ENCODE measurements around the gene RNF157.
A peak's percentile ranks its signal among the peaks of the same experiment; 100 is the strongest.
"Not testable (repeated sequence)": the region's sequence is repeated elsewhere in the genome, so short reads cannot be mapped to it uniquely, and the experiment has no call there.

RNF157 gene

DNA sequence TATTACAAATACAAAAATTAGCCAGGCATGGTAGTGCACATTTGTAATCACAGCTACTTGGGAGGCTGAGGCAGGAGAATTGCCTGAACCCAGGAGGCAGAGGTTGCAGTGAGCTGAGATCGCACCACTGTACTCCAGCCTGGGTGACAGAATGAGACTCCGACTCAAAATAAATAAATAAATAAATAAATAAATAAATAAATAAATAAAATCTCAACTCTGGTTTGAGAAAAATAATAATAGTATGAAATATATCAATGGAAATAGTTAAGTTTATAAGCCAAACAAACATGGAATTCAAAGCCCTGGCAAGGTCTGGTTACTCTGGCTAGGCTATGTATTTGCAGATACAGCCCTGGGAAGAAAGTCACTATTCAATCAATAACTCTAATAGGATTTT, 53.5 kb downstream of the RNF157 start:
- DNase-seq, result not testable (repeated sequence)

- DNase-seq, result no peak
Measured at GRCh38 chr17:76184290-76184689, 56.0 kb downstream of the RNF157 start.

DNA sequence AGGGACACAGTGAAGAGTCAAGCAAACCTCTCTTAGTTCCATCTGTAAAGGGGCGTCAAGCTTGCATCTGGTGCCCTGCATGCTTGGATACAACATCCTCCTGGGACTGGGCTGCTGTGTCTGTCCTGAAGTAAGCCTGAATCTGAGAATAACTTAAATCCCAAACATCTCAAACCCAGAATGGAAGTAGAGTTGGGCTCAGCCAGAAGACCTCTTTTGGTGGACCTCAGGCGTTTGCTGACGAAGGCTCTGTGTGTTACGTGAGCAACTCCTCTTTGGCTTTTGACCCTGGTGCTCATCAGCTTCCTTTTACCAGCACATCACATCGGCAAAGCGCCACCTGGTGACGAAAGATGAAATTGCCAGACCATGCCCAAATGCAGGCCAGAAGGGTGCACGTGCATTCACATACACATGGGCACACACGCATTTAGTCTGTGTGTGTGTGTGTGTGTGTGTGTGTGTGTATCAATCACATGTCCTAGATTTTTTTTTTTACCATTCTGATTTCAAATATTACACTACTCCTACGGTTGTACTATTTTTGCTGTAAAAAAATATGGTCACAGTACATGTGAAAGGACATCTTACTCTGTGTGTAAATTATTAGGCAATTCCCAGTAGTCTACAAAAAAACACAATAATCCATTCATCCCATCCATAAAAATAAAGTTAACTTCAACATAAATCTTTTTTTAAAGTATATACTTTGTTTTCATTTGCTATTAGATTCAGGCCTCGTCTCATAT, 58.1 kb downstream of the RNF157 start:
- peak; percentile 99 for DNase-seq

- DNase-seq, result no peak
Measured at GRCh38 chr17:76179496-76180467, 60.5 kb downstream of the RNF157 start.

DNA sequence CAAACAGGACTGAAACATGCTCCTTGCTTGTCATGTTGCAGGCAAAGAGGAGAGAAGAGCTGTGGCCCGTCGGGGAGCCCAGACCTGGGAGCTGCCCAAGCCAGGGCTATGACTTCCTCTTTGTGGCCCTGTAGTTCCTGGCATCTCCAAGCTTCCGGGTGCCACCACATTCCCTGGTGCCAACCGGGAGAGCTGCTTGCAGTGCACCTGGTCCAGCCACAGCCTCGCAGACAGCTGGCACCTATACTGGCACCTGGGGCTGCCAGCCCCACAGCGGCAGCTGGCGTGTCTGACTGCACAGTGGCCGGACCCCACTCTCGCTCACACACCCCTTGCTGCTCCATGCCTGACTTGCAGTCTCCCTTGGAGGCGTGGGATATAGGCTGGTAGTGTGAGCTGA, 62.2 kb downstream of the RNF157 start:
- no peak for DNase-seq

DNA sequence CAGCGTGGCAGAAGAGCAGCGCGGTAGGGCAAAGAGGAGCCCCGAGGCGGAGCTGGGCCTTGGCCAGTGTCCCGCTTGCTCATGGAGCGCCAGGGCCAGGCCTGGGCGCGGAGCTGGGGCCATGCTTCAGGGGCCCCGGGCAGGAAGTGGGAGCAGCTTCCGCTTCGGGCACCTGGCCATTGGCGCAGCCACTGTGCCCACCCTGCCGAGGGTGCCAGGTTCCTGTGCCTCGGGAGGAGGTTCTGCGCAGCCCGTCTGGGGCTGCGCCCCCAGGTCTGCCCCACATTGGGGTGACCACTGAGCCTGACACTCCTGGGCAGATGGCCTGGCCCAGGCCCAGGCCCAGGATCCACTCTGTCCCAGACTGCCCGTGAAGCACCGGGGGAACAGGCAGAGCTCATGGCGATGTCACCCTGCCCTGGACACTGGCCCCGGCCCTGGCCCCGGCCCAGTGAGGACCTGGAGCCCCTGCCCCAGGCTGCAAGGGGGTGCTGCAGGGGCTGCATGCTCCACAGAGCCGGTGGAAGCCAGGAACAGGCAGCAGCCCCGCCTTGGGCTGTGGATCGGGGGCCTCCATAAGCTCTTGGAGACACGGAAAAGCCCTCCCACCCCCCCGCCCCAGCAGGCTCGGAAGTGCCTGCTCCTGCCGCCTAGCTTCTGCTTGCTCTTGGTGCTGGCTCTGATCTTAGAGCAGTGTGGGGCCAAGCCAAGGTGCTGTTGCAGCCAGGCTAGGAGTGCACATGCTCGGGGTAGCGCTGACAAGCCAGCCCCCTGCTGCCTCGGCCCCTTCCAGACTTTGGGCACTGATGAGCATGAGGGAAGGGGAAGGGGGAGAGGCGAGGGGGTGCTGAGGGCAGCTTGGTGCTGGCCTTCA, 63.4 kb downstream of the RNF157 start:
- DNase-seq, result no peak

- no peak for DNase-seq
Measured at GRCh38 chr17:76174037-76174436, 66.3 kb downstream of the RNF157 start.

DNA sequence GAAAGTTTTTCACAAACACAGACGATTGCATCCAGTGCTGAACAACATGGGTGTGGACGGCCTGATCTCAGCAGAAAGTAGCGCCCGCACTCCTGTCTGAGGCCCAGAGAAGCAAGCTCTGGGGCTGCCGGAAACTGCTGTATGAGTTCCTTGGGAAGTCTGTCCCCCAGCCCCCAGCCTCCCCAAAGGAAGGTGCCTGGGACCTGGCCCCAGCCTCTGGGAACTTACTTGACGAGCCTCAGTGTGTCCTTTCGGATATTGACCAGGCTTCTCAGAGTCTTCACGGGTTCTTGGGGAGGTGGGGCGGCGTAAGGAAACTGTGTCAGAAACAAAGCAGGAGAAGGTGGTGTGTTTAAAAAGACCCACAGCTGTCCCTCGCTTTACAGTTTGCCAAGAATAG, 66.8 kb downstream of the RNF157 start:
- no peak for DNase-seq

DNA sequence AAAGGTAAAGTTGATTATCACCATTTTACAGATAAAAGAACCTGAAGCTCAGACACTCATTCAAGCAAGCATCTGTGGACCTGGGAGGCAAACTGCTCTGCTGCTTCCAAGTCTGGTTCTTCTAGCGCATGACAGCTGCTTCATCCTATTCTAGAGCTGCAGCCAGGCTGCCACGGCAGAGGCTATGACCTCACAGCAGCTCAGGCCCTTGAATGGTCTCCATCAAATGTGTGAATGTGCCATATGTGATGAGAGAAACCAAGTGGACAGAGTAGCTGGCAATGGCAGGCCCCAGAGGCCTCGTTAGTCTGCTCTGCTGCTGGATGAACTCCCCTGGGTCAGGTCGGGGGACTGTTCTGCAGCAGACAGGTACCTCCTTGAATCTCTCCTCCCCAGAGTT, 68.6 kb downstream of the RNF157 start:
- no peak for DNase-seq

GRCh38 chr17:76170114-76170513, 70.2 kb downstream of the RNF157 start:
- no peak for DNase-seq

DNA sequence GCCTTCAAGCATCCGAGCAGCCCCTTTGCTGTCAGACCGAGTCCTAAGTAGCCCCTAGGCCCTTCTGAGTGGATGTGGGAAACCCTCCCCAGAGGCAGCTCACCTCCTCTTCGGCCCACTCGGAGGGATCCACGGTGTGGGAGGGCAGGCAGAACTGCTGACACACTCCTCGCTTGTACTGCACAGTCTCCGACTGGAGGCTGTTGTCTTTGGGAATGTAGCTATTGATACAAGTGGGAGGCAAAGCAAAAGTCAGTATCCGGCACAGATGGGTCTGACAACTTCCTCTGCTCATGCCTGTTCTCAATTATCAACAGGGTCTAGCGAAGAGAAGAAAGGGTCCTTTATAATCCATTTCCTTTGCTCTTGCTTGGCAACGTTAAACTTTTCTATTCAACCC, 73.4 kb downstream of the RNF157 start:
- DNase-seq, result no peak

DNA sequence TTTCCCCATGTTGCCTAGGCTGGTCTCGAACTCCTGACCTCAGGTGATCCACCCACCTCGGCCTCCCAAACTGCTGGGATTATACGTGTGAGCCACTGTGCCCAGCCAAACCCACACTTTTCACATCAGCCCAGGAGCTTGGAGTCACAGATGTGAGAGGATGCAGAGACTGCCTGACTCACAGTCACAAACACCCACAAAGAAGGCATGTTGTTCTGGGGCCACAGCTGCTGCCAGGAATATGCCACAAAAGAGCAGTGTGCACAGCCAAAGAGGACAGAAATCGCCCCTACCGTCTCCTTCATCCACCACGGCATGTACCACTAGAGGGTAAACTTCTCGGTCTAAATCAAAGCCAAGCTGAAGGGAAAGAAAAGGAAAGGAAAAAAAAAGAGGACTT, 74.1 kb downstream of the RNF157 start:
- no peak for DNase-seq

GRCh38 chr17:76164331-76164730, 76.0 kb downstream of the RNF157 start:
- DNase-seq, result no peak

- no peak for DNase-seq
Measured at GRCh38 chr17:76163919-76164318, 76.4 kb downstream of the RNF157 start.

GRCh38 chr17:76161619-76162266, 78.5 kb downstream of the RNF157 start:
- DNase-seq, result no peak

GRCh38 chr17:76160896-76161528, 79.3 kb downstream of the RNF157 start:
- DNase-seq, result no peak

DNA sequence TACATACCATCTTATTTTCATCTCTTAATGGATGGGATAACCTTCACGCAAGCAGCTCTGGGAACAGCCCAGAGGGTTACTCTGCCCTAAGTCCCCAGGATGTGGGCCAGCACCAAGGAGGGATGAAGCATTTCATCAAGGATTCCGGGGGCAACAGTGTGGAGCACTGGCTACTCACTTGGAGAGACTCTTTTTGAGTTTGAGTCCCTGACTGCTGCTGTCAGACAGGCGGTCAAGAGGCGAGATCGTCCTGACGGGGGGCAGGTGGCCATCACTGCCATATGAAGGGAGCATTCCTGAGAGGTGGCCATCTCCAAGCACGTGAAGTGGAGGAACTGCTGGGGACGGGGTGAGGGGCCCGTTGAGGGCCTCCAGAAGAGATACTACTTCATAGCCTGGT, 81.1 kb downstream of the RNF157 start:
- no peak for DNase-seq

- no peak for DNase-seq
Measured at GRCh38 chr17:76157759-76158158, 82.5 kb downstream of the RNF157 start.

DNA sequence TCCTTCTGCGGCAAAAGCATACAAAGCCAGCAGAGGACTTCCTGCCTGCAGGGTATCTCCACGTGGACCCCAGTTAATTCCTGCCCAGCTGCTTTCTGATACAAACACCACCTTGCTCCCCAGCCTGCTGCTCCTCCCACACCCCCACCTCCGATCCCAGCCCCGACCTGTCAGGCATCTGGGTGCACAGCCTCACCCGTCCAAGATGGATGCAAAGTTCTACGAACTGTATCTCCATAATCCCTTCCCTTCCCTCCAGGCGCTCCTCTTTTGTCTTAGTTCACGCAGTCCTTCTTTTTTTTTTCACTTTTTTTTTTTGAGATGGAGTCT, 83.7 kb downstream of the RNF157 start:
- no peak for DNase-seq

DNA sequence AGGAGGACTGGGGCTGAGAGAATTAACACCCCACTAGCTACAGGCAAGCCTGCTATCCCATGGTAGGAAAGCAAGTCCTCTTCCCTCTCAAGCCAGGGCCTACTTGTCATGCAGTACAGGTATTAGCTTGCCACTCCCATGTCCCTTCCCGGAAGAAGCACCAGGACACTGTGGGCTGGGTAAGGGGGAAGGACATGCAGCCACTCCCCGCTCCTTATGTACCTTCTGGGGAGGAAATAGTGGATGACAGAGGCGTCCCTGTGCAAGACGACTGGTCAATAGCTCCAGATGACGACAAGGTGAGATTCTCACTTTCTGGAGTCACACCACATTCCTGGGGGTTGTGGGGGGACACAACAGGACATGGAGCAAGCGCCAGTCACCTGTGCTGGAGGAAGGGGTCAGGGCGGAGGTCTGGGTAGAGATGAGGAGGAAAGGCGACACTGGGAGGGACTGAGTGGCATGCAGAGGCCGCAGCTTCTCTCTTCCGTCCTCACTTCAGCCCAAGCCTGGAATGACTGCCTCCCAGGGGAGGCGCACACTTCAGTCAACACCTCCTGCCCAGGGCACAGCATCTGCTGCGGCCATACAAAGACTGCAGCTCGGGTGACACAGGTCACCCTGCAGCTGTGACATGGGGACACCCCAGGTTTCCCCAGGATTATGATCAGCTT, 84.2 kb downstream of the RNF157 start:
- no peak for DNase-seq

Data from stimulated activated CD8-positive, alpha-beta memory T cell treated with anti-CD3 and anti-CD28 coated beads, Interleukin-4, amount 100 ng/mL, for 48 hours (primary cell).